GM19397 (cell line): ENCODE results near the gene SSBP3.

ENCODE experiments used
- ATAC-seq: cut with Tn5 transposase; IDR thresholded peaks from one replicate; pipeline ENCODE4 v1.9.1; 2021; ENCODE audit warnings: mild to moderate bottlenecking, moderate library complexity; ENCODE audit not compliant: unreplicated experiment

The SSBP3 gene

GRCh38 chr1:54289712-54290233 is 116.4 kb downstream of the SSBP3 start:
- no peak for ATAC-seq

GRCh38 chr1:54287801-54288211 is 118.4 kb downstream of the SSBP3 start:
- no peak for ATAC-seq

DNA sequence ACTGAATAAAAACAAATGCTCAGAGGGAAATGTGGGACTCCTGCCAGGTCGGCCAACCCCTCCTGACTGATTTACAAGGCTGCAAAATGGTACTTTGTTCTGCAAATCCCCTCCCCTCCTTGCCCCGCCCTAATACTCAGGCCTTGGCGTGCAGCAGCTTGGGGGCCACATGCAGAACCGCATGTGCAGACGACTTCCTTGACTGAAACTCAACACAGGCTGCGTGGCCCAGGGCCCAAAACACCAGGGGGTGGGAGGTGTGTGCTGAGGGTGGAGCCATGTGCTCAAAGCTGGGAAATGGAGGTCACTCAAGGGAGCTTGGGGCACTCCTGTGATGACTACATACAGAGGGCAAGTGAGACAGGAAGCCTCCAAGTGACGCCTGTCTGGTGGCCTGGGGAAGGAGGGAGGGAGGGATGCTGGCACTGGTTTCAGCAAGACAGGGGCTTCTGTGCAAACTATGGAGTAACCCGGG is 119.0 kb downstream of the SSBP3 start:
- ATAC-seq, result no peak

GRCh38 chr1:54285815-54286345 is 120.3 kb downstream of the SSBP3 start:
- no peak for ATAC-seq

DNA sequence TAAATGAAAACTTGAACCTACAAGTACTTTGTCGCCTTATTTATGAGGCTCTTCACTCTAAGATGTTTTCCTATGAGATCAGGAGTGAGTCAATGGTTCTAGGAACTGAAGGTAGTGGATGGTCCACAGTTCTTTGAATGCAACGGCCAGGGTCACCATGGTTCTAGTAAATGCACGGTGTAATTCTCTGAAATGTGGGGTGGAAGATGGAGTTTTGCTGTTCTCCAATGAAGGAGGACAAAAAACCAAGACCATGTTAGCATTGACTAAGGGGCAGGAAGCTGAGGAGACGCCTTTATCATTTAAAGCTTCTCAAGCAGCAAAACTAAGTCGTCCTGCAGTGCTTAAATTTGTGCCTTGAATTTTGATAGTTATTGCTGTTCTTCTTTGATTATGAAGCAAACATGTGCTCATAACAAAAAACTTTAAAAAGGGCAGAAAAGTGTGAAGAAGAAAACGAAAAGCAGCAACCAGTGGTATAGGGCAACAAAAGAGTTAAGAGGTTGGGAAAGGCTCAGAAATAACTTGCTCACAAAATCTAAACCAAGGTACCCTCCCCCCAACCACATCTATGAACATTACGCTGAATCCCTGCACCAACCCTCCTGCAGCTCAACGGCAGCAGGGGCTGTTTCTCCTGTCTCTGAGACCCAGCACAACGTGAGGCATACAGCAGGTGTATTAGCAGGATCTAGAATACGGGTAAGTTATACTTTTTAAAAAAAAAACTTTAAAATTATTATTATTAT is 121.2 kb downstream of the SSBP3 start:
- no peak for ATAC-seq

DNA sequence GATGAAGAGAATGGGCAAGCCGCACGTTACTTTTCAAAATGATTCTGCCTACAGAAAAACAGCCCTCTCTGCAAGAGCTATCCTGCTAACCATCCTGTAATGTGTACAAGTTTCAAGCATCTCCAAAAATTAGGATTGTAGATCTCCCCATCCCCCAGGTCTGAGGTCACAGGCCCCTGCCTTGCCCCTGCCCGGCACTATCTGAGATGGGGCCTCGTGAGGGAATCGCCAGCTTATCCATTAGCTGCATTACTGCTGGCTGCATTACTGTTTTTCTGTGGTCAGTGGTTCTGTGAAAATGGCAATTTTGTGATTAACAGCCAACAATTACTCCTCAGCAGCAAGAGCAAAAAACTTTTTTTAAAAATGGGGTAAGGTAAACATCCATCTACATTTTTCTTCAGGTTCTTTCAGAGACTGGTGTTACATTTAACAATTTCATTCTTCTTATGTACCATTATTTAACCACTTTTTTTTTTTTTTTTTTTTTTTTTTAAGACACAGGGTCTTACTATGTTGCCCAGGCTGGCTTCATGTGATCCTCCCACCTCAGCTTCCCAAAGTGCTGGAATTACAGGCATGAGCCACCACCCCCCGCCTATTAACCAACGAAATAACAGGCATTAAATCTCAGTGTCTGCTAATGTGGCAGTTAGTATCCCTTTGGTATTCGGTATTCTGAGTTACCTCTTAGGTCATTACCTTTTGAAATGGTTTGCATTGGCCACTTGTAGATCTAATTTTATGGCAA is 122.4 kb downstream of the SSBP3 start:
- ATAC-seq, result no peak

DNA sequence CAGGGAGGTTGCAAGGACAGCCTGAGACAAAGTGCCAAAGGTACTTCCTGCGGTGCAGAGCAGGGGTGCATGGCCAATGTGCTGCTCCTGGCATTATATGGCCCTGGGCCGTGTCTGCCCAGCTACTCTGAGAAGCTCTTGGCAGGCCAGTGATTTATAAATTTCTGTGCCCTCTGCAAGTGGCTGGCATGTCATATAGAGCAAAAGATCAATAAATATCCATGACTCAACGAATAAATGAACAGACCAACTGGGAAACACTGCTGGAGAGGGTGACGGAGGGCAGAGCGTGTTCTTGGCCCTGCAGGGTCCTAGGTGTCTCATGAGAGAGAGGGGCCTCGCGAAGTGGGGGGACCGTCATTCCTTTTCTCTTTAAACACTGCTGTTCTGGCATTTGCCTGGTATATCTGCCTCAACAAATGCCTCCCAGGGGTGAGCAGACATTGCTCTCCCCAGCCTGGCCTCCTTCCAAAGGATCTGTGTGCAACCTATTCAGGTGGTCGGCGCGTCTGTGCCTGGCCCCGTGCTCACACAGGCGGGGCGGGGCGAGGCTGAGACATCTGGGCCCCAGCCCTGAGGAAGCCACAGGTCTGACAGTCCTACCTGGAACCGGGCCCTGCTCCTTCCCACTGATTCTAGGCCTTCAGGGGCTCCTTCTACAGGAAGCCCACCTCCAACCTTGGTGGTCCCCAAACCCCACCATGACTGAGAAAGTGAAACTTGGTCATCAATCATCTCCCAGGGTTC is 123.9 kb downstream of the SSBP3 start:
- no peak for ATAC-seq

GRCh38 chr1:54280651-54281050 is 125.5 kb downstream of the SSBP3 start:
- ATAC-seq, result no peak

DNA sequence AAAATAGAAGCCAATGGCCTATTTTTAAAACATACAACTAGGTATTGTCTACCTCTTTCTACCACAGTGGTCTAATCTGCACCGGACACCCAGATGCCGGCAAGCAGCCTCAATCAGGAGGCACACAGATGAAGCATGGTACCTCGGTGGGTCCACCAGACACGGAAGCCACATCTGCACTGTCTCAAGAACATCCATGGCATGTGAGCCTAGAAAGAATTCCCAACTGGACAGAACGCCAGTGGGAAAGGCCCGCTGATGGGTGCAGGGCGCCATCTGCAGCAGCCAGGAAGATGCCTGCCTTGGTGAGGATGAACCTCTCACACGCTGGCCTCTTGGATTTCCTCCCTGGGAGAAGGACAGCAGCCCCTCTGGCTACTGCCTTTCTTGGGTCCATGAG is 126.7 kb downstream of the SSBP3 start:
- no peak for ATAC-seq

DNA sequence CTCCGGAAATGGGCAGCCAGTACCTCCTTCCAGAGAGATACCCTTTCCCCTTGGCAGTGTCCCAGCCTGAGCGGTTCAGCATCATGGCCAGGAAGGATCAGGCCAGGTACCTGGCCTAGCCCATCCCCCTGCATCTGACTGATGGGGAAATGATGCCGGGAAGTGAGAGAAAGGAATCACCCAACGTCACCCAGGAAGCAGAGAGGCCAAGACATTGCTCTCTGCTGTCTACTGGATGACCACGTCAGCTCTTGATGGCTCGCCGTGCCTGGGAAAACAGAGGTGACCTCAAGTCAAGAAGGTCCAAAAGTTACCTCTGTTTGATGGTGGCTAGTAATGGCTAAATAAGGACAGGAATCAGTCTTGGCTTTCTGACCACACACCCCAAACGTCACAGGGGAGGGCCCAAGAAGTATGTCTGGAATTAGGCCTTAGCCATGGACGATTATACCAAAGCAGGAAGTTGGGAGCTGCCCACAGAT is 127.2 kb downstream of the SSBP3 start:
- no peak for ATAC-seq

- ATAC-seq, result no peak
Observed at GRCh38 chr1:54277451-54278341, 128.5 kb downstream of the SSBP3 start.

DNA sequence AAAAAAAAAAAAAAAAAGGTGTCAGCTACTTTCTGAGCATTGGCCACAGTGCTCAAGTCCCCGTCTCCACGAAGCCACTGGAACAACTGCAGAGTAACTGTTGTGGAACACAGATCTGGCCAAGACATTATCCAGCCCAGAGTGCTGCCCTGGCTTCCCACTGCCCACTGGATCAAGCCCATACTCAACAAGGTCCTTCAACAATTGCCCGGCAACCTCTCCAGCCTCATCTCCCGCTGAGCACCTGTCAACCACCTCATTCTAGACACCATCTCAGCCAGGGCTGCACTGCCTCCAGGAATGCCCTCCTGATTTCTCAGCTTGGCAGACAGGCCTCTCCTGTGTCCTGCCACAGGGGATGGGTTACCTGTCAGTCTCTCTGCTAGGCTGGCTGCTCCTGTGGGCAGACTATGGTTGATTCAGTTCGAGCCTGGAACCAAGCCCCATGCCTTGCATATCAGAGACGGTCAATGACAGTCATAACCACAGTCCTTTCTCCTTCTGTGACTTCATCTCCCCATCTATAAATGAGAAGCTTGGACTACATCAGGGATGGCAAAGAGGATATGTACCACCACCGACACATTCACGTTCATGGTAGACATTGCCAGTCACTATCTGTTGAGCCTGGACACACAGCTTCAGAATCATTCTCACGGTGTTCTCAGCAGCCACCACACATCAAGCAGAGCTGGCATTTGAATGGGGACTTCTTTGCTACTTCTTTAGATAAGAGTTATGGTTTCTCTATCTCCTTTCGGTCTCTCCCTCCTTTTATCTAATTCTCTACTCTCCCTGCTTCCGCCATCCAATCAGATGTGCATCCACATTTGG is 129.4 kb downstream of the SSBP3 start:
- no peak for ATAC-seq

- ATAC-seq, result no peak
Observed at GRCh38 chr1:54275349-54275748, 130.8 kb downstream of the SSBP3 start.

DNA sequence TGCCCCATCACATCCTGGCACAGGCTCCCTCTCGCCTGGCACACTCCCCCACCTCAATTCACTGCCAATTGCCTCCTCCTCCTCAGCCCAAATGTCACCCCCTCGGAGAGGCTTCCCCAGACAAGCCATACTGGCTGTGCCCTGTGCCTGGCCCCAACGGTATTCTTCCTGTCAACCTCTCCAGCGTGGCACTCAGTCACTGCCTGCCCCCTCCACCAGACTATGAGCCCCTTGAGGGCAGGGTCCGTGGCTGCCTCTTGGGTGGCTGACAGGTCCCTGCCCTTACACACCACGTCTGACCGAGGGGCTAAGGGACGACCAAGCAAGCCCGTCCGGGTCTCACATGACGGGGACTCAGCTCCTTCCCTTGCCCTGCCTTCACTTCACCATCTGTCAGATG is 131.3 kb downstream of the SSBP3 start:
- ATAC-seq, result no peak

- no peak for ATAC-seq
Observed at GRCh38 chr1:54274448-54274847, 131.7 kb downstream of the SSBP3 start.

DNA sequence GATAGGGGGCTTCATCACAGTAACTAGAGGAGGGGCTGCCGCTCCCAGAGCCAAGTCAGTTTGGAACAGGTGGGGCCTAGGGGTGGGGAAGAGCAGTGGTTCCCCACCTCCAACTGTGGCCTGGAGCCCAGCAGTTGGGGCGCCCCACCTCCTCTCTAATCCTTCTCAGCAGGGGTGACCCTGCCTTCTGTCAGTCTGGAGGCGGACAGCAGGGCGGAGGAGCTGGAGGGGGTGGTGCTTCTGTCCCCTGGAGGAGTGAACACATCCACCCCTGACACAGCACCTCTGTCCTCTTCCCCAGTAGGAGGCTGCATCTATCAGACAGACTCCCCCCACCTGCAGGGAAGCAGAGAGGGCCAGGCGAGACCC is 132.4 kb downstream of the SSBP3 start:
- ATAC-seq, result no peak

DNA sequence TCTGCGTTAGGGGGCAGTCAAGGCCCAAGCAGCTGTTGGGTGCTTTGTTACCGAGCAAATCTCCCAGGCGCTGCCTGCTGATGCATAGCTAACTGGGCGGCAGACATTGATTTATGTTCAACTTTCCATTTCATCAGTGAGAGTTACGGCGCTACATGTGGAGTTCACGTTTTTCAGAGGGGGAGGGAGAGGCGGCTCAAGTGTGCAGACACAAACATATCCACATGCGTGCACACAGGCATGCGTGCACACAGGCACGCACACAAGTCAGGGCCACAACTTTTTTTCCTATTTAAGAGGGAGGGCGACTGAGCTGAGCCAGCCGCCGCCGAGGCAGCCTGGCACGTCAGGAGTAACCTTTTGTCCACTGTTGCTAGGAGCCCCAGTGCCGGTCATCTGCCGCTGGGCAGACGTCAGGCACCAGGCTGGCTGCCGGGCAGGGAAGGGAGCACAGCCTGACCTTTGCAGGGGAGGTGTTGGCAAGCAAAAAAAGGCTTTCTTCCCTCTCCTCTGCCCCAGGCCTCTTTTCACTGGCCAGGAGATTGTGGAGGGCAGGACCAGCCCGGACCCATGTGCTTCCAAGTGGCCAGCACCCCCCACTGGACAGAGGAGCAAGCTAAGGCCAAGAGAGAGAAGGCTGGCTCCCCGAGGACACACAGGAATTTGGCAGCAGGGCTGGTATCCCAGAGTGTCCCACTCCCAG is 133.0 kb downstream of the SSBP3 start:
- ATAC-seq, result no peak

- no peak for ATAC-seq
Observed at GRCh38 chr1:54272772-54273091, 133.5 kb downstream of the SSBP3 start.

GRCh38 chr1:54272134-54272533 is 134.1 kb downstream of the SSBP3 start:
- no peak for ATAC-seq
